ENCODE results near the gene CEP70. TPM values are rescaled to one million over a fixed set of nuclear protein-coding genes. Genes with fewer than 3 reads are reported as not detected.
"Not testable (repeated sequence)": the region's sequence is repeated elsewhere in the genome, so short reads cannot be mapped to it uniquely, and the experiment has no call there.

The CEP70 gene
- polyA plus RNA-seq, 12 donors = 15.4 to 53.4 (median 22.5) TPM; not detected in 1

- no peak for DNase-seq
Measured at GRCh38 chr3:138593488-138594149, 441 bp downstream of the CEP70 start.

DNA sequence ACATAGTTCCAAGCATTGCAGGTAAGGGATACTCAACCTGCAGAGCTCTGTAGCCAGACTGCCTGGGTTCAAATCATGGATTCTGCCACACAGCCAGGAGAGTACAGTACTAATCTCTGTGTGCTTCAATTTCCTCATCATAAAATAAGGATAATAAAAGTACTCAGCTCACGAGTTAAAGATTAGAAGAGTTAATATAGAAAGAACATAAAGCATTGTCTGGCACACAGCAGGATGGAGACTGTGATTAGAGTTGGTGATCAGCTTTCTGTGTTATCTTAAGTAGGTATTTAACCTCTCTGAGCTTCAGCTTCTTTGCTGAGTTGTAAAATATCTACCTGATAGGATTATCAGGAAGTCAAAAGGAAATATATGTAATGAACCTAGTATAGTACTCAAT is 2.7 kb downstream of the CEP70 start:
- DNase-seq = no peak

- no peak for DNase-seq
Measured at GRCh38 chr3:138588445-138588844, 5.6 kb downstream of the CEP70 start.

- DNase-seq = no peak
Measured at GRCh38 chr3:138587374-138587773, 6.7 kb downstream of the CEP70 start.

GRCh38 chr3:138578961-138579574 is 15.0 kb downstream of the CEP70 start:
- no peak for DNase-seq

GRCh38 chr3:138578141-138578540 is 15.9 kb downstream of the CEP70 start:
- no peak for DNase-seq

DNA sequence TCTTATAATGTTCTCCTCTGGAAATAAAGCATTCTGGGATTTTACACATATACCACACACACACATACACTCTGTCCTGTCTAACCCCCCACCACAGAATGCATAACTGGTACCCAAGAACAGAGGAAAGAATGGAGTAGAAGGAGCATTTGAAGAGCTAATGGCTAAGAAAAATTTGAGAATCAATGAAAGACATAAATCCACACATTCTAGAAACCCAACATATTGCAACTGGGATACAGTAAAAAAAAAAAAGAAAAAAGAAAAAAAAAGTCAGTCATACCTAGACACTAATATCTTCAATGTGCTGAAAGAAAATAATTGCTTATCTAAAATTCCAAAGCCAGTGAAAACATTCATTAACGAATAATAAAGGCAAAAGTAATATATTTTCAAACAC is 20.9 kb downstream of the CEP70 start:
- no peak for DNase-seq

- not testable (repeated sequence) for DNase-seq
Measured at GRCh38 chr3:138569624-138570023, 24.4 kb downstream of the CEP70 start.

- no peak for DNase-seq
Measured at GRCh38 chr3:138569090-138569489, 25.0 kb downstream of the CEP70 start.

DNA sequence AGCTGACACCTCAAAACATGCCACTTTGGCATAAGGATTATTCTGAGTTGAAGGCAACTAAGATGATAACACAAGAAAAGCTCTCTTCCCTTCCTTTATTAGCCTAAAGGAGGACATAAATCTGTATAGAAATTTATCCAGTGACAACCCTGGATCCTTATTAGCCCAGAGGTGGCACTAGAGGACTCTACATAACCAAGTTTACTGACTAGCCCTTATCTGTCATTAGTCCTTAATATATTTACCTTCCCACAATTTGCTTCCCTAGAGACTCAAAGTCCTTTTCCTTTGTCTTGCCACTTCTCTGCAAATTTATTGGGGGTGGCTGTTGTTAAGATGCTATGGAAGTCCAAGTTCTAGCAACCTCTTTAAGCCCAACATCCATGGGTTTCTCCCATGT is 26.7 kb downstream of the CEP70 start:
- DNase-seq = no peak

GRCh38 chr3:138566293-138566692 is 27.8 kb downstream of the CEP70 start:
- not testable (repeated sequence) for DNase-seq

- DNase-seq = not testable (repeated sequence)
Measured at GRCh38 chr3:138562902-138563301, 31.2 kb downstream of the CEP70 start.

- no peak for DNase-seq
Measured at GRCh38 chr3:138560501-138560900, 33.6 kb downstream of the CEP70 start.

DNA sequence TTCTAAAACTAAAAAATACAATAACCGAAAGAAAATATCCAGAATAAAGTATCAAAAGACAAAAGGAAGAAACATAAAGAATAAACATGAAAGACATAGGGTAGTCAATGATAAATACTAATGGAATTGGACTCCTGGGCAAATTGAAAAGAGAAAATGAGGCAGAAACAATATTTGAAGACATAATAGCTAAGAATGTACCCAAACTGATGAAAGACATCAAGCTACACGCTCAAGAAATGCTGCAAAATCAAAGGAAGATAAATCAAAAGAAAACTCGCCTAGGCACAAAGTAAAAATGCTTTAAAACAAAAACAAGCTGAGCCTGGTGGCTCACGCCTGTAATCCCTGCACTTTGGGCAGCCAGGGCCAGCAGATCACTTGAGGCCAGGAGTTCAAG is 34.9 kb downstream of the CEP70 start:
- no peak for DNase-seq

DNA sequence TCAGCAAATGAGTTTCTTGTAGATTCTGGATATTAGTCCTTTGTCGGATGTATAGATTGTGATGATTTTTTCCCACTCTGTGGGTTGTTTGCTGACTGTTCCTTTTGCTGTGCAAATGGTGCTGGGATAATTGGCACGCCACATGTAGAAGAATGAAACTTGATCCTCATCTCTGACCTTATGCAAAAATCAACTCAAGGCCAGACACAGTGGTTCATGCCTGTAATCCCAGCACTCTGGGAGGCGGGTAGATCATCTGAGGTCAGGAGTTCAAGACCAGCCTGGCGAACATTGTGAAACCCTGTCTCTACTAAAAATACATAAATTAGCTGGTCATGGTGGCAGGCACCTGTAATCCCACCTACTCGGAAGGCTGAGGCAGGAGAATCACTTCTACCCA is 39.3 kb downstream of the CEP70 start:
- not testable (repeated sequence) for DNase-seq

- DNase-seq = not testable (repeated sequence)
Measured at GRCh38 chr3:138550958-138551357, 43.1 kb downstream of the CEP70 start.

DNA sequence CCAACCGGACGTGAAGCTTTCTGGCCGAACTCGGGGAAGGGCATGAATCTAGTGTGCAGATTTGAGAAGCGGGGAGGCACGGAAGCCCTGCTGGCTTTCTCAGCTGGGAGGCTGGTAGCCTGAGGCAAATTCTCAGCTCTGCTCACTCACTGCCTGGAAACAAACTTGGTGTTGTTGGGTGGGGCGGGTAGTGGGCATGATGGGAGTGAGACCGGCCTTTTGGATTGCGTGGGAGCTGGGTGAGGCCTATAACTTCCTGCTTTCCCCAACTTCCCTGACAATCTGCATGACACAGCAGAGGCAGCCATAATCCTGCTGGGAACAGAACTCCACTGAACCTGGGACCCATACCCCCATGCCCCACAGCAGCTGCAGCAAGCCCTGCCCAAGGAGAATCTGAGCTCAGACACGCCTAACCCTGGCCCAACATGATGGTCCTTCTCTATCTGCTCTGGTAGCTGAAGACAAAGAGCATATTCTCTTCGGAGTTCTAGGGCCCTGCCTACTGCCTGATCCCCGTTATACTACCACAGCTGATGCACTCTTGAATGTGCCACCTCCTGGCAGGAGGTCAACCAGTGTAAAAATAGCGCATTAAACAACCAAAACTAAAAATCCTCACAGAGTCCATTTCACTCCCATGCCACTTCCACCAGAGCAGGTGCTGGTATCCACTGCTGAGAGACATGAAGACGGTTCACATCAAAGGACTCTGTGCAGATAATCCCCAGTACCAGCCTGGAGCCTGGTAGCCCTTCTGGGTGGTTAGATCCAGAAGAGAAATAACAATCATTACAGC is 44.7 kb downstream of the CEP70 start:
- no peak for DNase-seq

DNA sequence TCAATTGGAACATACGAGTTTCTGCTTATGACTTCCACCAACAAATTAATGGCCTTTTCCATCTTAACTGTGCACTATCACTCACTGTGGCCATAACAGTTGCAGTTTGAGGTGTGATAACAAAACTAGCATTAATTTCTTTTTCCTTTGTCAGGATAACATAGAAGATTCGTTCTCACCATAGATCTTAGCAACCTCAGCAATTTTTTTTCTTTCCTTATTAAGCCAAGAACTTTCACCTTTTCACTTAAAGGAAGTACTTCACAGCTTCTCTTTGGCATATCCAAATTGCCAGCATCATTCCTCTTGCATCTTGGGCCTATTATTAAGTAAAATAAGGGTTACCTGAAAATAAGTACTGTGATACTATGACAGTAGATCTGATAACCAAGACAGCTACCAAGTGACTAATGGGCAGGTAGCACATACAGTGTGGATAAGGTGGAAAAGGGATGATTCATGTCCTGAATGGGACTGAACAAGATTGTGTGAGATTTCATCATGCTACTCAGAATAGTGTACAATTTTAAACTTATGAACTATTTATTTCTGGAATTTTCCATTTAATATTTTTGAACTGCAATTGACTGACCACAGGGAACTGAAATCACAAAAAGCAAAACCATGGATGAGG is 46.6 kb downstream of the CEP70 start:
- no peak for DNase-seq

GRCh38 chr3:138544546-138544945 is 49.5 kb downstream of the CEP70 start:
- DNase-seq = no peak

- DNase-seq = no peak
Measured at GRCh38 chr3:138542977-138543376, 51.1 kb downstream of the CEP70 start.

GRCh38 chr3:138539352-138539751 is 54.7 kb downstream of the CEP70 start:
- DNase-seq = no peak

GRCh38 chr3:138521445-138521844 is 72.6 kb downstream of the CEP70 start:
- not testable (repeated sequence) for DNase-seq

All from muscle of arm (tissue), 12 donors.